Memory B cell (primary cell): Measurements from ENCODE around the gene RBM12.

Experiments
- ATAC-seq: fragments of 150-1000 bp; cut with Tn5 transposase; 2 replicates; pipeline ENCODE4 v1.10.0; 2021; ENCODE audit warnings: low read depth, mild to moderate bottlenecking, moderate library complexity
- DNase-seq, 2 donors: peaks; one replicate each; pipeline ENCODE4 v3.0.0; 2022; ENCODE audit warnings: low spot score in 2 of 2
- H3K27ac Mint-ChIP-seq: one replicate; pipeline ENCODE4 v1.8.0; 2022; ENCODE audit warnings: mild to moderate bottlenecking, moderate library complexity, mixed read lengths
- H3K27me3 Mint-ChIP-seq: one replicate; pipeline ENCODE4 v1.8.0; 2022; ENCODE audit warnings: mixed read lengths
- H3K36me3 Mint-ChIP-seq: one replicate; pipeline ENCODE4 v1.8.0; 2022; ENCODE audit warnings: mild to moderate bottlenecking, mixed read lengths
- H3K4me1 Mint-ChIP-seq: one replicate; pipeline ENCODE4 v1.8.0; 2022; ENCODE audit warnings: mixed read lengths
- H3K4me3 Mint-ChIP-seq: one replicate; pipeline ENCODE4 v1.8.0; 2022; ENCODE audit warnings: mild to moderate bottlenecking, moderate library complexity, mixed read lengths
- H3K9me3 Mint-ChIP-seq: one replicate; pipeline ENCODE4 v1.8.0; 2022; ENCODE audit warnings: mixed read lengths

The RBM12 gene

GRCh38 chr20:35653430-35653734 lies 11.3 kb downstream of the RBM12 start:
- no peak for ATAC-seq
- H3K4me3 Mint-ChIP-seq: no peak overlapping the region
- H3K27ac Mint-ChIP-seq: no peak overlapping the region
- no peaks in the 10 kb centered on the region for H3K9me3 Mint-ChIP-seq
- peaks cover 3% of the 10 kb centered on the region for H3K36me3 Mint-ChIP-seq
- H3K27me3 Mint-ChIP-seq: no peaks in the 10 kb centered on the region
- H3K4me1 Mint-ChIP-seq: peaks cover 11% of the 10 kb centered on the region
- DNase-seq: no peak

- no peaks in the 10 kb centered on the region for H3K9me3 Mint-ChIP-seq
- no peak overlapping the region for H3K27ac Mint-ChIP-seq
- no peaks in the 10 kb centered on the region for H3K27me3 Mint-ChIP-seq
- H3K4me1 Mint-ChIP-seq: peaks cover 11% of the 10 kb centered on the region
- peaks cover 5% of the 10 kb centered on the region for H3K36me3 Mint-ChIP-seq
- DNase-seq (no peak), ATAC-seq (no peak)
- H3K4me3 Mint-ChIP-seq: no peak overlapping the region
These were observed 11.9 kb downstream of the RBM12 start for GRCh38 chr20:35652641-35653429.

DNA sequence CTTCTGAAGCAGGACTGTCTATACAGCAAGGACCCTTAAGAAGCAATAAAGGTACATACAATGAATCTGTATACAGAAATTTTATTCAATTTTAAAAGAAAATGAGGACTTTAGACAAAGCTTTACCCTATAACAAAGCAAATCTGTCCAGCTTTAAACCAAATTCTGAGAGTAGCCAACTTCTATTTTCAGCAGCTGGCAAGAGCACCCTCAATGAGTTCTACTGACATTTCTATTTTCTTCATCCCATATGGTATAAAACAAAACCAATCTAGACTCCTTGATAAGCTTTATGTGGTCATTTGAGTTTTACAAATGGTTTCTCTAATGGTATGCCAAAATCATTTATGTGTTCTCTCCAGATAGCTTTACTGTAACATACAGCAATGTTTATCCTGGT lies 12.7 kb downstream of the RBM12 start:
- H3K4me1 Mint-ChIP-seq: peaks cover 7% of the 10 kb centered on the region

DNA sequence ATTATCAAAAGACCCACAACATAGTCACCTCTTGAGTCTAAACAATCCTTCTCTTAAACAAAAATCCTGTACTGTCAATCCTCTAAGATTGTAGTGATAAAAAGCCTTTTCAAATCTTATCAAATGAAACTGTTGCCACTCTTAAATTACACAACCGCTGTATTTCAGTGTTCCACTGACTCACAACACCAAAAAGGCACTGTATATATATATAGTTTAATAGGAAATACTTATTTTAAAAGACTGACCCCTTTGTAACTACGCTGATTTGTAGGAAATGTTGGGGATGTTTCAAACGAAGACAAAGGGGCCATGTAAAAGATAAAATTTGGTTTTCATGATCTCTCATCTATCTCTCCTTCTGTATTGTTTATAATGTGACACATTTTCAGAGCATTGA lies 14.1 kb downstream of the RBM12 start:
- Mint-ChIP-seq H3K36me3 (peaks cover 1% of the 10 kb centered on the region), H3K4me3 (no peak overlapping the region), H3K4me1 (peaks cover 15% of the 10 kb centered on the region), H3K9me3 (no peaks in the 10 kb centered on the region), H3K27me3 (no peaks in the 10 kb centered on the region), H3K27ac (no peak overlapping the region)
- no peak for DNase-seq
- ATAC-seq: no peak

More for the DNA sequence above, 12.7 kb downstream of the RBM12 start:
- Mint-ChIP-seq H3K9me3 (no peaks in the 10 kb centered on the region), H3K4me3 (no peak overlapping the region), H3K27ac (no peak overlapping the region), H3K36me3 (peaks cover 1% of the 10 kb centered on the region), H3K27me3 (no peaks in the 10 kb centered on the region)
- DNase-seq (no peak), ATAC-seq (no peak)

DNA sequence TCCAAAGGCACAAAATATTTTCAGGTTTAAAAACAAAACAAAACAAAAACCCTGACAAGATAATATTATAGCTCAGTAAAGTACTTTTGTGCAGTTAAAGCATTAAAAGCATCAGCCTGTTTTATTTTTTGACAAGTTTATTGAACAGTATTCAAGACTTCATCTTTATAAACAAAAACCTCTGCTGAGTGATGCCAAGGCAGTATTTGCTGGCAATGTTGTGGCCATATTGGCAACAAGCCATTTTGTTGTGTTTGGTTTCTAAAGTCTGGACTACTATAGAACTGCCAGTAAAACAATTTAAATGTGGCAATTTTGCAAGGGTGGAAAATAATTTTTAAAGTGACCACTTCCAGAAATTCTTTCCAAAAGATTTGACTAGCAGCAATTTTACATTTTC lies 15.9 kb downstream of the RBM12 start:
- H3K4me3 Mint-ChIP-seq: no peak overlapping the region
- H3K27ac Mint-ChIP-seq: peak overlapping the region; percentile 38
- H3K36me3 Mint-ChIP-seq: peaks cover 1% of the 10 kb centered on the region
- no peaks in the 10 kb centered on the region for H3K9me3 Mint-ChIP-seq
- no peak for DNase-seq
- H3K4me1 Mint-ChIP-seq: peaks cover 25% of the 10 kb centered on the region
- no peaks in the 10 kb centered on the region for H3K27me3 Mint-ChIP-seq
- no peak for ATAC-seq

DNA sequence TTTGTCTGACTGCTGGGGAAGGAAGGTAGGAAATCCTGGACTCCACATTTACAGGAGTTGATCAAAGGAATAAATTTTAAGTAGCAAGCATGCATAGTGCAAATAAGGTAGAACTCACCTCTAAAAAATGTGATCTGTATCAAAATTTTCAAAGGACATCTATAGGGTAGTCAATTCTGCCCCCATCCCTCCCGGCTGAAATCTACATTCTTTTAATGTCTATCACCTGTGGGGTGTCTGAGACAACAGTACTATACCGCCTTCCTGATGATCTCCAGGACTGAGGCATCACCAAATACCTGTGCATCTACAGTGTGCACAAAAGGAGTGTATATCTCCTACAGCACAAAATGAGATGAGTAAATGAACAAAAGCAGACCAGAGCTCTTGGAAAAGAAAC lies 19.9 kb downstream of the RBM12 start:
- Mint-ChIP-seq H3K4me3 (no peak overlapping the region), H3K4me1 (peaks cover 37% of the 10 kb centered on the region), H3K27me3 (no peaks in the 10 kb centered on the region), H3K36me3 (peaks cover 5% of the 10 kb centered on the region), H3K27ac (peak overlapping the region; percentile 58), H3K9me3 (no peaks in the 10 kb centered on the region)
- no peak for ATAC-seq
- no peak for DNase-seq

- H3K4me1 Mint-ChIP-seq: peaks cover 41% of the 10 kb centered on the region
- peaks cover 5% of the 10 kb centered on the region for H3K36me3 Mint-ChIP-seq
- no peak overlapping the region for H3K4me3 Mint-ChIP-seq
- H3K9me3 Mint-ChIP-seq: no peaks in the 10 kb centered on the region
- ATAC-seq: no peak
- H3K27me3 Mint-ChIP-seq: no peaks in the 10 kb centered on the region
- peak overlapping the region; percentile 58 for H3K27ac Mint-ChIP-seq
- no peak for DNase-seq
These were observed 21.7 kb downstream of the RBM12 start for GRCh38 chr20:35643045-35643444.

GRCh38 chr20:35641743-35642142 lies 23.0 kb downstream of the RBM12 start:
- Mint-ChIP-seq H3K27me3 (no peaks in the 10 kb centered on the region), H3K4me3 (no peak overlapping the region), H3K27ac (peak overlapping the region; percentile 5), H3K9me3 (no peaks in the 10 kb centered on the region), H3K36me3 (peaks cover 3% of the 10 kb centered on the region), H3K4me1 (peaks cover 52% of the 10 kb centered on the region)
- no peak for ATAC-seq
- no peak for DNase-seq

- peak overlapping the region; percentile 51 for H3K27ac Mint-ChIP-seq
- peaks cover 3% of the 10 kb centered on the region for H3K36me3 Mint-ChIP-seq
- DNase-seq (no peak), ATAC-seq (no peak)
- H3K4me3 Mint-ChIP-seq: no peak overlapping the region
- H3K9me3 Mint-ChIP-seq: no peaks in the 10 kb centered on the region
- H3K4me1 Mint-ChIP-seq: peaks cover 49% of the 10 kb centered on the region
- H3K27me3 Mint-ChIP-seq: no peaks in the 10 kb centered on the region
These were observed 24.0 kb downstream of the RBM12 start for GRCh38 chr20:35640724-35641123.

- ATAC-seq: no peak
- Mint-ChIP-seq H3K9me3 (no peaks in the 10 kb centered on the region), H3K4me3 (no peak overlapping the region), H3K4me1 (peaks cover 43% of the 10 kb centered on the region), H3K36me3 (peaks cover 5% of the 10 kb centered on the region), H3K27ac (no peak overlapping the region), H3K27me3 (no peaks in the 10 kb centered on the region)
- no peak for DNase-seq
These were observed 25.9 kb downstream of the RBM12 start for GRCh38 chr20:35638751-35639150.

DNA sequence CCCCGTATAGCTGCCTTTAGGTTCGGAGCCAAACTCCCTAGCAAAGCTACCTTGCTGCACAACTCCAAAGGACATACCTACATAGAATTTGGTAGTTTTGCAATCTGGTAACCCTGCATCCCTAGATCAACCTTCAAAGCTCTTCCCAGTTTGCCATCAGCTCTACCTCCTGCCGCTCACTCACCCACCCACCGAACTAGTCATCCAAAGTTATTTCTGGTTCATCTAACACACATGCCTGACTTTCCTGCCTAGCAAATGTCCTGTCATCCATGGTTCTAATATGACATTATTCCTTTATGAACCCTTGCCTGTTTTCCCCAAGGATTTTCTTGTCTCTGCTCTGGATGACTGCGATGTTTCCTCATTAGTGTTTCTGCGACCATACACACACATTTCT lies 27.4 kb downstream of the RBM12 start:
- peak overlapping the region; percentile 46 for H3K27ac Mint-ChIP-seq
- H3K36me3 Mint-ChIP-seq: peaks cover 8% of the 10 kb centered on the region
- ATAC-seq: no peak
- H3K4me1 Mint-ChIP-seq: peaks cover 44% of the 10 kb centered on the region
- no peak overlapping the region for H3K4me3 Mint-ChIP-seq
- DNase-seq: no peak
- no peaks in the 10 kb centered on the region for H3K27me3 Mint-ChIP-seq
- H3K9me3 Mint-ChIP-seq: no peaks in the 10 kb centered on the region

DNA sequence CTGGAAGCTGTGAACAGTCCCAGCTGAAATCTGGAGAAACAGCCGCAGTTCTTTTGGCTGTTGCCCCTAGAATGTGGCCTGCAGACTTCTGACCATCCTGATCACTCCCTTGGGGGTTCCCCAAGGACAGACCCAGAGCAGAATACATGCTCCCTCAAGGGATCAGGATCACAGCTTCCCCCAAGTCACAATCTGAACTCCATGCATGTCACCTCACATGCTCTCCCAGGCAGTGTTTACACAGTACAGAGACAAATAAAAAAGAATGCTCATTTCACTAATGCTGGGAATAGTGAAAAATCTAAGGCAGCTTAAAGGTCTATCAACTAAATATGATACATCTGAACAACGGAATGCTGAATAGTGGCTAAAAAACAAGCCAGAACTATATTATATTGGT lies 28.6 kb downstream of the RBM12 start:
- peaks cover 37% of the 10 kb centered on the region for H3K4me1 Mint-ChIP-seq
- no peaks in the 10 kb centered on the region for H3K27me3 Mint-ChIP-seq
- no peak overlapping the region for H3K4me3 Mint-ChIP-seq
- H3K9me3 Mint-ChIP-seq: no peaks in the 10 kb centered on the region
- H3K27ac Mint-ChIP-seq: peak overlapping the region; percentile 28
- no peak for DNase-seq
- peaks cover 11% of the 10 kb centered on the region for H3K36me3 Mint-ChIP-seq
- ATAC-seq: no peak

DNA sequence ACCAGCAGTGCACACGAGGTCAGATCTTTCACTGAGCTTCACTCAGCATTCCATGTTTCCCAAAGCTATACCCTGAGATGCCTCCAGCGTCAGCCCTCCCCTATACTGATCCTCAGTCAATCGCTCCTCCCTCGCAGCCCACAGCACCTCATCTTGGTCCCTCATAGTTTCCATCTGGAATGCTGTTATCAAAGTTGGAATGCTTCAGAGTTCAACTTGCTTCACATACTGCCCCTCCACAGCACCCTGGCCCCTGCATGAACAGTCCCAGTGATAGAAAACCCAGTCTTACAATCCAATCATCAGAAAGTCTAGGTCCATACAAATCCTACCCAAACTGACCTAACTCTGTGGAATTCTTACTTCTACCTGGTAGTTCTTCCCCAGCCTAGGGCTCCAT lies 29.0 kb downstream of the RBM12 start:
- Mint-ChIP-seq H3K4me1 (peaks cover 35% of the 10 kb centered on the region), H3K27ac (peak overlapping the region; percentile 28), H3K4me3 (no peak overlapping the region), H3K9me3 (no peaks in the 10 kb centered on the region), H3K36me3 (peaks cover 13% of the 10 kb centered on the region), H3K27me3 (no peaks in the 10 kb centered on the region)
- DNase-seq (no peak), ATAC-seq (no peak)

GRCh38 chr20:35632539-35633115 lies 32.1 kb downstream of the RBM12 start:
- Mint-ChIP-seq H3K27me3 (no peaks in the 10 kb centered on the region), H3K36me3 (peaks cover 24% of the 10 kb centered on the region), H3K9me3 (no peaks in the 10 kb centered on the region), H3K4me1 (peaks cover 24% of the 10 kb centered on the region), H3K27ac (peak overlapping the region; percentile 47), H3K4me3 (no peak overlapping the region)
- no peak for DNase-seq
- ATAC-seq: no peak

DNA sequence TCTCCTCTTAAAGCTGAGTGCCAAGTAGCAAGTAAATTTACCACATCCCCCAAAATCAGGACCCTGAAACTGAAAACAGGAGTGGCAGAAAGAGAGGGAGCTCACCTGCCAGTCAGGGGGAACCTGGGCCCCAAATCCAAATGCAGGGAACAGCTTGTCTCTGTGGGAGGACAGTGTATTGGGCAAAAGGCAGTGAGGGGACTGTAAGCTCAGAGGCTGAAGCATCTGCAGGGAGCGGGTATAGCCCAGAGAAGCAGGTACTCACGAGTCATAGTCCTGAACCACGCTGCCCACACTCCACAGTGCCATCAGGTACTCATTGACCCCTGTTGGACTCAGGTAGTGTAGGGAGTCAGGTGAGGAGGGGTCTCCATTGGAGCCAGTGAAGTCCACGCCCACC lies 34.1 kb downstream of the RBM12 start:
- Mint-ChIP-seq H3K4me1 (peaks cover 12% of the 10 kb centered on the region), H3K9me3 (no peaks in the 10 kb centered on the region), H3K36me3 (peaks cover 37% of the 10 kb centered on the region), H3K4me3 (no peak overlapping the region), H3K27ac (no peak overlapping the region), H3K27me3 (no peaks in the 10 kb centered on the region)
- DNase-seq: no peak
- no peak for ATAC-seq
